Astrocyte (in vitro differentiated cells and primary cell): Measurements from ENCODE around the gene FGFRL1.

Experiments used
- CTCF ChIP-seq: IDR thresholded peaks from 2 replicates; pipeline ENCODE4 v1.5.1; 2011; ENCODE audit warnings: low read depth, mild to moderate bottlenecking, inconsistent platforms, low read length, moderate library complexity; ENCODE audit not compliant: insufficient read depth
- EZH2 ChIP-seq: IDR thresholded peaks from 2 replicates; pipeline ENCODE4 v1.6.1; 2012; ENCODE audit warnings: mild to moderate bottlenecking, low read length, inconsistent platforms; ENCODE audit not compliant: insufficient read depth

GRCh38 chr4:1047976-1048772, 36.7 kb downstream of the FGFRL1 start:
- TF ChIP-seq CTCF (no peak), EZH2 (no peak)
